ENCODE measurements around the gene SLC8A1.

The SLC8A1 gene

GRCh38 chr2:40419364-40419762 is 32.5 kb downstream of the SLC8A1 start:
- DNase-seq = no peak

- no peak for DNase-seq
Measured at GRCh38 chr2:40418614-40419363, 33.1 kb downstream of the SLC8A1 start.

- DNase-seq = no peak
Measured at GRCh38 chr2:40416486-40416885, 35.4 kb downstream of the SLC8A1 start.

GRCh38 chr2:40415391-40415790 is 36.5 kb downstream of the SLC8A1 start:
- DNase-seq = no peak

GRCh38 chr2:40412456-40412855 is 39.4 kb downstream of the SLC8A1 start:
- DNase-seq = no peak

- DNase-seq = no peak
Measured at GRCh38 chr2:40410695-40411094, 41.2 kb downstream of the SLC8A1 start.

GRCh38 chr2:40409734-40410133 is 42.2 kb downstream of the SLC8A1 start:
- no peak for DNase-seq

GRCh38 chr2:40406485-40407289 is 45.2 kb downstream of the SLC8A1 start:
- no peak for DNase-seq

- no peak for DNase-seq
Measured at GRCh38 chr2:40405465-40405864, 46.4 kb downstream of the SLC8A1 start.

GRCh38 chr2:40404517-40404916 is 47.4 kb downstream of the SLC8A1 start:
- DNase-seq = no peak

- DNase-seq = no peak
Measured at GRCh38 chr2:40403233-40403836, 48.6 kb downstream of the SLC8A1 start.

GRCh38 chr2:40401896-40402295 is 50.0 kb downstream of the SLC8A1 start:
- no peak for DNase-seq

- DNase-seq = no peak
Measured at GRCh38 chr2:40400336-40400953, 51.4 kb downstream of the SLC8A1 start.

- DNase-seq = no peak
Measured at GRCh38 chr2:40397765-40398164, 54.1 kb downstream of the SLC8A1 start.

- no peak for DNase-seq
Measured at GRCh38 chr2:40396124-40396523, 55.8 kb downstream of the SLC8A1 start.

- DNase-seq = no peak
Measured at GRCh38 chr2:40395169-40396073, 56.5 kb downstream of the SLC8A1 start.

- DNase-seq = peak in 1 of 2 donors; percentile 4
Measured at GRCh38 chr2:40394597-40394996, 57.3 kb downstream of the SLC8A1 start.

- DNase-seq = no peak
Measured at GRCh38 chr2:40394031-40394430, 57.9 kb downstream of the SLC8A1 start.

- DNase-seq = no peak
Measured at GRCh38 chr2:40388161-40388560, 63.7 kb downstream of the SLC8A1 start.

- DNase-seq = no peak
Measured at GRCh38 chr2:40386177-40386576, 65.7 kb downstream of the SLC8A1 start.

GRCh38 chr2:40384714-40385113 is 67.2 kb downstream of the SLC8A1 start:
- peak in 1 of 2 donors; percentile 51 for DNase-seq

- DNase-seq = no peak
Measured at GRCh38 chr2:40384233-40384632, 67.7 kb downstream of the SLC8A1 start.
